Mononuclear cell (primary cell): Measurements from ENCODE around the gene TCEA3. TPM values are rescaled to one million over a fixed set of nuclear protein-coding genes. Genes with fewer than 3 reads are reported as not detected.

Source experiments
- H3K27me3 ChIP-seq: 2 replicates; pipeline ENCODE4 v1.6.0; 2011; ENCODE audit warnings: low read length, control low read depth; ENCODE audit not compliant: insufficient read depth
- H3K4me1 ChIP-seq: 2 replicates; pipeline ENCODE4 v1.5.1; 2011; ENCODE audit warnings: mild to moderate bottlenecking, low read length, control low read depth; ENCODE audit not compliant: insufficient read depth
- H3K4me3 ChIP-seq: 2 replicates; pipeline ENCODE4 v1.5.1; 2011; ENCODE audit warnings: mild to moderate bottlenecking, low read length, moderate library complexity
- H3K9me3 ChIP-seq: 2 replicates; pipeline ENCODE4 v1.5.1; 2011; ENCODE audit warnings: low read depth, mild to moderate bottlenecking, control low read depth, low read length
- total RNA-seq: library from RNA; depleted of rRNA; stranded (reverse); fragments of >200 nt; gene quantifications from one replicate; pipeline ENCODE4 v1.2.3, GENCODE V29; 2012

Gene TCEA3
- total RNA-seq, 1 donor, result 19.2 TPM

DNA sequence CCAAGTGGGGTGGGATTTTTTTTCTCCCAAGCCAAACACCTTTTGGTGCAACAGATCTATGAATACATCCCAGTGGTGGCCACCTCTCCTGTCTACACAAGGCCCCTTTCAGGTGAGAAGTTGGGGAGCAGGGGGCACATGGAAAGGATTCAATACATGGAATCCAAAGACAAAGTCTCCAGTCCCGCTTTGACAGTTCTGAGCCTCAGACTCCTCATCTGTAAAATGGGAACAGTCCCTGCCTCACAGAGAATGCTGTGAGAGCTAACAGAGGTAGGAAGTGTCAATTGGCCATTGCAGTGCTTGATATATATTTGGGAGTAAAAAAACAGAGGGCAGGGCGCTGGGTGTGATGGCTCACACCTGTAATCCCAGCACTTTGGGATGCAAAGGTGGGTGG, 28.2 kb downstream of the TCEA3 start:
- Histone ChIP-seq H3K4me1 (no peaks in the 10 kb centered on the region), H3K9me3 (no peaks in the 10 kb centered on the region), H3K4me3 (no peak overlapping the region), H3K27me3 (no peaks in the 10 kb centered on the region)

DNA sequence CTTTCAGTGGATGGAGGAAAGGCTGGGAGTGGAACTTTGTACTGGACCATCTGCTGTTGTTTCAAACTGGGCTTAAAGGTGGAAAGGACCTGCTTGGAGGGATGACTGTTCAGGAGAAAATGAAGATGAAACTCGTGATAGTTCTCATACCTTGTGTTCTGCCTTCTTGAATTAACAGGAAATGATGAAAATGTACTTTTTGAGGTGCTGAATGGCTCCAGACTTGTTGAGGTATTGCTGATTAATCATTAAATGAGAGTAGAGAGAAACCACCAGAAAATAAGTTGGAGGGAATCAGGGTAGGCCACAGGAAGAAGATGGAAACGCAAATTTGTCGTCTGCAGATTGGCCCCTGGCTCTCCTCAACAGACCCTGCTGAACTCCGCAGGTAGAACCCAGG, 28.7 kb downstream of the TCEA3 start:
- H3K4me3 ChIP-seq, result no peak overlapping the region
- no peaks in the 10 kb centered on the region for H3K27me3 ChIP-seq
- no peaks in the 10 kb centered on the region for H3K9me3 ChIP-seq
- no peaks in the 10 kb centered on the region for H3K4me1 ChIP-seq

DNA sequence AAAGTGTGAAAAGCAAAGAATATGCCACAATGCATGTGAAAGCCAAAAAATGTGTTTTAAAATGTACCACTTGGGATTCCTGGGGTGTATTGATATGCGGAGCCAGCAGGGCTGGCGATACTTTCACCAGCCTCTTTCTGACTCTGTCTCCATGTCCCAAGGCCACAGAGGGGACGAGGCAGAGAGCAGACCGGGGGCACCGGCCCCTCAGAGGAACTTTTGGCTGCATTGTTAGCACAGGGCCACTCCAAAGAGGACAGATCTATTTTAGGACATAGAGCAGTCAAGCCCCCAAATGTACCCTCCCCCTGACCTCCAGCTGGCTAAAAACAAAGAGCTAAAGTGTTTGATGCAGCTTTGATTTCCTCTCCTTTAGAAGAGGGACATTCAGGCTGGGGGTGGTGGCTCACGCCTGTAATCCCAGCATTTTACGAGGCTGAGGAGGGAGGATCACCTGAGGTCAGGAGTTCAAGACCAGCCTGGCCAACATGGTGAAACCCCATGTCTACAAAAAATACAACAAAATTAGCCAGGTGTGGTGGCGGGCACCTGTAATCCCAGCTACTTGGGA, 29.3 kb downstream of the TCEA3 start:
- Histone ChIP-seq H3K4me3 (no peak overlapping the region), H3K4me1 (no peaks in the 10 kb centered on the region), H3K27me3 (no peaks in the 10 kb centered on the region), H3K9me3 (no peaks in the 10 kb centered on the region)

DNA sequence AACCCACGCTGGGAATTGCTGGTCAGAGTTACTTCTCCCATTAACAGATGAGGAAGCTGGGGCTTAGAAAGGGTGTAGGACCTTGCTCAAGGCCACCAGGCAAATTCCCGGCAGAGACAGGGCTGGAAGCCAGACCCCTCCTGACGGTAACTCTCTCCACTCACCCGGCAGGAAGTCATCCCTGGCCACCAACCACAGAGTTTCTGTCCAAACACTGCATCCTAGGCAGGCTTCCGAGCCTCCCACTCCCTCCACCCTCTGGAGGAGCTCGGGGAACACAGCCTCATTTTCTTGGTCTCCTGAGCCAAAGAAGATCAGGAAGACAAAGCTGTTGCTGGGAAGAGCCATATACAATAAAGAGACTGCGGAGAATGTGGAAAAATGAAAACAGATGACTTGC, 29.9 kb downstream of the TCEA3 start:
- Histone ChIP-seq H3K27me3 (no peaks in the 10 kb centered on the region), H3K4me3 (no peak overlapping the region), H3K9me3 (no peaks in the 10 kb centered on the region), H3K4me1 (no peaks in the 10 kb centered on the region)

DNA sequence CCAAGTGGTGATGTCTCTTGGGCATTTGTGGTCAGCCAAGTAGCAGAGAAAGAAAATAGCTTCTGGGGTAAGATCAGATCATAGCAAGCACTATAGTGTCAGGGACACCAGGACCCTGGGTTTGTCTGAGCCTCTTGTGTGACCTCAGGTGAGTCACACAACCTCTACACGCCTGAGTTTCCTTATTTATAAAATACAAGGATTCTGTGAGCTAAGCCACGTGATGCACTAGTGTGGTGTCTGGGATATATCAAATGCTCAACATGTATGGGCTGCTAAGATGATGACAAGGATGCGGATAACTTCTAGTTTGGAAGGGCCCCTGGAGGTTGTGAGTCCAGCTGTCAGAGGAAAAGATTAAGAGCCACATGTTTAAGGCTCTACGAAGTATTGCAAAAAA, 30.4 kb downstream of the TCEA3 start:
- Histone ChIP-seq H3K9me3 (no peaks in the 10 kb centered on the region), H3K27me3 (no peaks in the 10 kb centered on the region), H3K4me1 (no peaks in the 10 kb centered on the region), H3K4me3 (no peak overlapping the region)

DNA sequence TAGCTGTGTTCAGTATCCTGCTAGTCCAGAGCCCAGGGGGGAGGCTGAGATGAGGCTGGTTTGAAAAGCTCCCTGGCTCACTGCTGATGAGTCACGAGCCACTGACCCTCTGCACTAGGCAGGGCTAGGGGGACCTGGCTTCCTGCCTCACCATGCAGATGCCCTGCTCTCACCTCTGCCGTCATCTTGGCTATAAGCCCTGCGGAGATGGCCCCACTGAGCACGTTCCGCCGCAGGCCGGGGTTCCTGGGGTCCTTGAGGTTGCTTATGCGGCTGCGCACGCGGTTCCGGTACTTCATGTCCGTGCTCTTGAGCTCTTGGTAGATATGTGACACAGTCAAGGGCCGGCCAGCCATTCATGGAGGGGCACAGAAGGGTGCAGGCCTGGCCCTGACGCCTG, 30.8 kb downstream of the TCEA3 start:
- no peak overlapping the region for H3K4me3 ChIP-seq
- H3K9me3 ChIP-seq, result no peaks in the 10 kb centered on the region
- H3K4me1 ChIP-seq, result no peaks in the 10 kb centered on the region
- no peaks in the 10 kb centered on the region for H3K27me3 ChIP-seq

DNA sequence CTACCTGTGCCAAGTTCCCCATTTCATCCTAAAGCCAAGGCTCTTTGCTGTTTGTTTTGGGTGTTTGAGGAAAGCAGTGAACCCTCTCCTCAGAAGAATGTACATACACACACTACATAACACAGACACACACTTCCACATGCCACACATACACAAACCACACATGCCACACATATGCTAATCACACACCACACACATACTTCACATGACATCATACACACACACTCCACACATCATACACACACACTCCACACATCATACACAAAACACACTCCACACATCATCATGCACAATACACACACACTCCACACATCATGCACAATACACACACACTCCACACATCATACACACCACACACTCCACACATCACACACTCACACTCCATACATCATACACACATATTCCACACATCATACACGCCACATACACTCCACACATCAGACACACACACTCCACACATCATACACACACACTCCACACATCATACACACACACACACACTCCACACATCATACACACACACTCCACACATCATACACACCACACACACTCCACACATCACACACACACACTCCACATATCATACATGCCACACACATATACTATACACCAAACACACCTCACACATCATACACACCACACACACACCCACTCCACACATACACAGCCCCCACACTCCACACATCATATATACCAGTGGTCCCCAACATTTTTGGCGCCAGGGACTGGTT, 32.3 kb downstream of the TCEA3 start:
- Histone ChIP-seq H3K9me3 (no peaks in the 10 kb centered on the region), H3K27me3 (no peaks in the 10 kb centered on the region), H3K4me1 (no peaks in the 10 kb centered on the region), H3K4me3 (no peak overlapping the region)

DNA sequence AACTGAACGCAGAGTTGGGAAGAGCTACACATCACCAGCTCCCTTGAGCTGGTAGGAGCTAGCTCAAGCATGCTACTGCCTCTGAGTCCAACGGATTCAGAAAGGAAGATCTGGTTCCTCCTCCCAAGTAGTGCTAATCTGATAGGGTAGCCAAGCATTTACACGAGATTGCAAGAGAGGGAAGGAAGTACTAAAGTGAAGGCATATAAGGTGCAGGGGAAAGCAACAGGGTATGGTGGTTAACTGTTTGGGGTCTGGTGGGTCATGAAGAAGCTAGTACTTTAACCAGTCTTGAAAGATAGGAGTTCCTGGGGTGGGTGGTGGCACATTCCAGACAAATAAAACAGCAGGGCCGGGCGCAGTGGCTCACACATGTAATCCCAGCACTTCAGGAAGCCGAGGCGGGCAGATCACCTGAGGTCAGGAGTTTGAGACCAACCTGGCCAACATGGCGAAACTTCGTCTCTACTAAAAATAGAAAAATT, 34.7 kb downstream of the TCEA3 start:
- Histone ChIP-seq H3K9me3 (no peaks in the 10 kb centered on the region), H3K4me3 (no peak overlapping the region), H3K27me3 (no peaks in the 10 kb centered on the region), H3K4me1 (no peaks in the 10 kb centered on the region)

DNA sequence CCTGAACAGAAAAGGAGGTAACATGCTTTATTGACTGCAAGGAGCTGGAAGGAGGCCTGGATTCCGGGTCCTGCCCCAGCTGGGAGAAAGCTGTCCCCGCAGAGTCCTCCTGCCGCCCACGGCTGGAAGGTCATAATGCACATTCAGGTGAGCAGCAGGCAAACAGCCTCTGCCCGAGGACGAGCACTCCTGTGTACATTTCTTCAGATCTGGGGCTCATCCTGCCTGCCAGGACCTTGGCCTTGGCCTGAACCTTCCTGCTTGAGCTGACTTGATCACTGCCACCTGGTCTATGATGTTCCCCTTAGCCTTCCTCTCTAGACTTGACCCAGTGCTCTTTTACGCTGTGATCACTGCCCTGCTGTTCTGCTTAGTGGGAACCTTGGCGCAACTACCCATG, 37.1 kb downstream of the TCEA3 start:
- Histone ChIP-seq H3K4me3 (no peak overlapping the region), H3K4me1 (no peaks in the 10 kb centered on the region), H3K27me3 (no peaks in the 10 kb centered on the region), H3K9me3 (no peaks in the 10 kb centered on the region)

DNA sequence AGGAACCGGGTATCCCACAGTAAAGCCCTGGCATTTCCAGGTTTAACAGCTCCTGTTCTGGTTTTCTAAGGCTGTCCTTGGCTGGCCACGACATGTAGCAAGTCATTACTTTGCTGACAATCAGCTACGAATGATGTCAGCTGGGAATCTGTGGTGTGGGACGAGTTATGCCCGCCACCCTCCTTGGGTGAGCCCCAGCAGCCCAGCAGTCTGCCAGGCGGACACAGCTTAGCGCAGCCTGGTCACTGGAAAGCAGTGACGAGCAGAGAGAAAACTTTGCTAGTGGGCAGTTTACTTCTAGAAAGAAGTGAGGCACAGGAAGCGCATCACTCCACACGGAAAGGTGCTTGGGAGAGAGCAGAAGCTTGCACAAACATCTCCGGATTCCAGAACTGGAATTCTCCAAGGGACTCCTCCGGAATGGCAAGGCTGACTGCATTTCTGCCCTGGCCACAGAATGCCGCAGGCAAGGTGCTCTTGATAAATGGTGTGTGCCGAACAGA, 39.4 kb downstream of the TCEA3 start:
- H3K4me1 ChIP-seq, result no peaks in the 10 kb centered on the region
- H3K4me3 ChIP-seq, result no peak overlapping the region
- H3K27me3 ChIP-seq, result no peaks in the 10 kb centered on the region
- no peaks in the 10 kb centered on the region for H3K9me3 ChIP-seq

DNA sequence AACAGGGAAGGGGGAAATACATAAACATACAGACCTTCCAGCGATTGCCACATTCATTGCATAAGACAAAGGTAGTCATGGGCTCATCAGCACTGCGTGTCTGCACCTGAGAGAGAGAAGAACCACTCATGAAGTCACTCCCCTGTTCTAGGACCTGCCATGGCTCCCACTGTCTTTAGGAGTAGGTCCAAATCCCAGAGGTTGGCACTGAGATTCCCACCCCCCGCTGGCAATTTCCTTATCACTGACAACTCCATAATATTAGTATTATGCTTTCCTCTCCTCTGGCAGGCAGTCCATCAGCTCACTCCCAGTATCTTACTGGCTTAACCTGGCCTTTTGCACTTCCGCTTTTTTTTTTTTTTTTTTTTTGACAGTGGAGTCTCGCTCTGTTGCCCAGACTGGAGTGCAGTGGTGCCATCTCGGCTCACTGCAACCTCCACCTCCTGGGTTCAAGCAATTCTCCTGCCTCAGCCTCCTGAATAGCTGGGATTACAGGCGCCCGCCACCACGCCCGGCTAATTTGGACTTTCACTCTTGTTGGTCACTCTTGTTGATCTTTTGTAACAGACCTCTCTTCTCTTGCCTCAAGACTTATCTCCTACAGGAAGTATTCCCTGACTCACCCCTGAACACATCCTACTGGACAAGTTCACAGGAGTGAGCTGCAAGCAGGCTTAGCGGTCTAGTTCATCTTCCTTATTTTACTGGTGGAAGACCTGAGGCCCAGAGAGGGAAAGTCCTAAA, 40.1 kb downstream of the TCEA3 start:
- H3K9me3 ChIP-seq, result no peaks in the 10 kb centered on the region
- no peak overlapping the region for H3K4me3 ChIP-seq
- no peaks in the 10 kb centered on the region for H3K4me1 ChIP-seq
- no peaks in the 10 kb centered on the region for H3K27me3 ChIP-seq

DNA sequence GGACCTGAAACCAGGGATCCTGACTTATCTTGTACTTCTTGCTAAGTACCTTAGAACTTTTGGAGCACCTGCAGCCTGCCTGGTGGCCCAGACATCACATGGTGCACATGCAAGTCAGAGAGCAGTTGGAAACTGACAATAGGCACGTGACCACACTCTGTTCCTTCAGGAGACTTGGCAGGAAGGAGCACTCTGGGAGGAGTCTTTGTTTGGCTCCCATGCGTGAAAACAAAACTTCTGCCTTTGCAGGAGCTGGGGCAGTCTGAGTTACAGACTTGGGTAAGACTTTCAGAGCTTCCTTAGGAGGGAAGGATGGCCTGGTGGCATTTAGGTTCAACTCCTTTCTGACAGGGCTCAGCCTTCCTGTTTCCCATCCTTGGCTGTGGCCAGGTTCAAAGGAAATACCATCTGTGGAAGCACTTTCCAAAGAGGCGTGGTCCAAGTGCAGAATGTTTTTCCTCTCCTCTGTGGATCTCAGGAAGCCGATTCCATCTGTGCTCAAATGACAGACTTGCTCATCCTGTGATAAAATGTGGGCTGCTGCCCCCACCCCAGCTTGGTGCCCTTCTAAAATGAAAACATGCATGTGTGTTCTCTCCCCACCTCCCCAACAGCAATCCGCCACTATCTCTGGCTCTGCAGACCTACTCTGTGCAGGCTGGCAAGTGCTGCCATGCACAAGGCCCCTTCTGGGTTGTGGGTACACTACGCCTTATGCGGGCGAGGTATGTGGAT, 40.8 kb downstream of the TCEA3 start:
- Histone ChIP-seq H3K4me1 (peaks cover 3% of the 10 kb centered on the region), H3K27me3 (no peaks in the 10 kb centered on the region), H3K9me3 (no peaks in the 10 kb centered on the region), H3K4me3 (no peak overlapping the region)

DNA sequence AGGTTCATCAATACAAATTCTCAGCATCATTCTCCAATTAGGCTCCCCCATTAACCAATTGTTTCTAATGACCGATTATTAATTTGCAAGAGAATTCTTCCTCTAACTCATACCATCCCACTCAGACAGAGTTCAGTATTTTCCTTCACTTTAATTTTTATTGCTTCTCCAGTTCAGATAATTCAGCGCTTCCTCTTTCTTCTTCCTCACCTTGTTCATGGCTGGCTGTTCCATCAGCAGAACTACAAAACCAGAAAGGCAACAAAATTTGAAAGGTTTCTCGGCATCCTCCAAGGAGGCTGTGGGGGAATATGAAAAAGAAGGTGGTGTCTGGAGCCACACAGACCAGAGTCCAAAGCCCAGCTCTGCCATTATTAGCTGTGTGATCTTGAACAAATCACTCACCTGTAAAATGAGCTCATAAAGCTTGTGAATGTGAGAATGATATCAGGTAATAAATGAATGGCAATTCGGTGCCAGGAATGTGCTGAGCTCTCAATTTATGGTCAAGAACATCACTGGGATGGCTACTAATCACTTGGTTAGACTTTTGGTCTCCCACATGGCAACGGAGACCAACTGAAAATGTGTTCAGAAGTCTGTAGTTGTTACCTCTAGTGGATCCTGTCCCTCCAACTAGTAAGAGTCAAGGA, 43.2 kb downstream of the TCEA3 start:
- Histone ChIP-seq H3K4me1 (peaks cover 14% of the 10 kb centered on the region), H3K4me3 (no peak overlapping the region), H3K27me3 (no peaks in the 10 kb centered on the region), H3K9me3 (no peaks in the 10 kb centered on the region)

DNA sequence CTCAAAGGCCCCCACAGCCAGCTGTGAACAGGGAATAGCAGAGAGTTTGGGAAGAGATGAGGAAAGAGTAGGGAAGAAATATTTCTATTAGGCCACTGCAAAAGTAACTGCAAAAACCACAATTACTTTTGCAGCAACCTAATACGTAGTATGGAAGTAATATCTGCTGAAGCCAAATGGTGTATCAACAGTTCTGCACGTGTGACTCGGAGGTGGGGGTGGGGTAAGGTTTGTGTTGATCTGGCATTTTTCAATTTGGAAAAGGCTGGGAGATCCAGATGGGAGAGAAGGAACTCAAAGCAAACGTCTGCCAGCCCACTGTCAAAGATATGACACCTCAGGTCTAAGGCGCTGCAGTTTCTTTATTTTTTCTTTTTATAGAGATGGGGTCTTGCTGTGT, 43.8 kb downstream of the TCEA3 start:
- Histone ChIP-seq H3K27me3 (no peaks in the 10 kb centered on the region), H3K4me3 (no peak overlapping the region), H3K4me1 (peaks cover 14% of the 10 kb centered on the region), H3K9me3 (no peaks in the 10 kb centered on the region)
